HEK293T (cell line): ENCODE data around the gene VRK1.

Experiments used
- ARNT ChIP-seq: fragments of 450-650 bp; IDR thresholded peaks from 2 replicates; pipeline ENCODE4 v1.6.1; 2017; ENCODE audit warnings: mild to moderate bottlenecking
- BHLHE40 ChIP-seq: fragments of 450-650 bp; IDR thresholded peaks from 2 replicates; pipeline ENCODE4 v1.6.1; 2016; ENCODE audit warnings: mild to moderate bottlenecking, moderate library complexity, borderline replicate concordance
- ELF4 ChIP-seq: fragments of 450-650 bp; IDR thresholded peaks from 2 replicates; pipeline ENCODE4 v1.6.1; 2017; ENCODE audit warnings: antibody characterized with exemption
- HDGF ChIP-seq: fragments of 450-650 bp; IDR thresholded peaks from 2 replicates; pipeline ENCODE4 v1.6.1; 2017; ENCODE audit warnings: antibody characterized with exemption, borderline replicate concordance
- LEF1 ChIP-seq: fragments of 450-650 bp; IDR thresholded peaks from 2 replicates; pipeline ENCODE4 v1.6.1; 2017; ENCODE audit warnings: mild to moderate bottlenecking, borderline replicate concordance
- NFRKB ChIP-seq: fragments of 450-650 bp; IDR thresholded peaks from 2 replicates; pipeline ENCODE4 v1.6.1; 2016; ENCODE audit warnings: mild to moderate bottlenecking, moderate library complexity
- SP1 ChIP-seq: fragments of 450-650 bp; IDR thresholded peaks from 2 replicates; pipeline ENCODE4 v1.6.1; 2017
- SUZ12 ChIP-seq: fragments of 450-650 bp; IDR thresholded peaks from 2 replicates; pipeline ENCODE4 v1.6.1; 2016; ENCODE audit warnings: mild to moderate bottlenecking

DNA sequence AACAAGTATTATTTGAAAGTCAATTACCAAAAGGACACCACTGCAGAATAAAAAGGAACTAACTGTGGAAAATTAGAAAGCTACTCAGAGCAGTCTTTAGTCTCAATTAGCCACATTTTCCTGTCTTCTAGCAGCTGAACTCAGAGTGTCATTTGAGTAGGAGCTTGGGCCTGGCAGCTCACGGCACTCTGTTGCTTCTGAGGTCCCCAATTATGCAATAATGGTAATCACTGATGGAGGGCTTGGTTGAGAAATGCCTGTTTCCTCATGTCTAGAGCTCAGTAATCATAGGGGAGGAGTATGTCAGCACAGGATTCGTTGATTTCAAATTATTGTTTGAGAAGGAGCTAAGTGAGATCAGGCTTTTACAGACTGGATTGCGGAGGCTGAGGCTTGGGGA is 108.6 kb downstream of the VRK1 start:
- TF ChIP-seq ELF4 (no peak), NFRKB (no peak), LEF1 (no peak), BHLHE40 (no peak), SUZ12 (no peak), ARNT (no peak), HDGF (no peak), SP1 (no peak)
